Neural progenitor cell (in vitro differentiated cells): ENCODE data around the gene FMN1. TPM values are rescaled to one million over a fixed set of nuclear protein-coding genes. Genes with fewer than 3 reads are reported as not detected.

Experiments used
- DNase-seq: peaks from one replicate; pipeline ENCODE4 v3.0.0-alpha.2; 2016; ENCODE audit warnings: low spot score
- H2AFZ ChIP-seq: fragments of 200-600 bp; sonication (generic); replicated peaks from 2 replicates; pipeline ENCODE4 v1.6.1; 2016; ENCODE audit warnings: antibody characterized with exemption
- H3F3A ChIP-seq: fragments of 200-600 bp; sonication (generic); 2 replicates; pipeline ENCODE4 v1.6.1; 2016; ENCODE audit warnings: antibody characterized with exemption, low read depth
- H3K27ac ChIP-seq: fragments of 200-600 bp; sonication (generic); 2 replicates; pipeline ENCODE4 v1.5.1; 2016; ENCODE audit warnings: mild to moderate bottlenecking
- H3K27me3 ChIP-seq: fragments of 200-600 bp; sonication (generic); 2 replicates; pipeline ENCODE4 v1.6.1; 2016; ENCODE audit warnings: mild to moderate bottlenecking, moderate library complexity
- H3K36me3 ChIP-seq: fragments of 200-600 bp; sonication (generic); 2 replicates; pipeline ENCODE4 v1.5.1; 2016
- H3K4me1 ChIP-seq: fragments of 200-600 bp; sonication (generic); 2 replicates; pipeline ENCODE4 v1.6.1; 2016; ENCODE audit warnings: mixed run types
- H3K4me2 ChIP-seq: fragments of 200-600 bp; sonication (generic); 2 replicates; pipeline ENCODE4 v1.6.1; 2016
- H3K4me3 ChIP-seq: fragments of 200-600 bp; sonication (generic); 2 replicates; pipeline ENCODE4 v1.5.1; 2016
- H3K79me2 ChIP-seq: fragments of 200-600 bp; sonication (generic); 2 replicates; pipeline ENCODE4 v1.6.1; 2016; ENCODE audit warnings: low read depth
- H3K9ac ChIP-seq: fragments of 200-600 bp; sonication (generic); 2 replicates; pipeline ENCODE4 v1.6.1; 2016
- H3K9me3 ChIP-seq: fragments of 200-600 bp; sonication (generic); 2 replicates; pipeline ENCODE4 v1.5.1; 2016; ENCODE audit warnings: low read depth
- H4K20me1 ChIP-seq: fragments of 200-600 bp; sonication (generic); 2 replicates; pipeline ENCODE4 v1.6.1; 2016; ENCODE audit warnings: low read depth
- H3K27ac Mint-ChIP-seq: 3 replicates; pipeline ENCODE4 v1.8.0; 2021; ENCODE audit warnings: mixed read lengths
- H3K27me3 Mint-ChIP-seq: 2 replicates; pipeline ENCODE4 v1.8.0; 2022; ENCODE audit warnings: low read depth, mild to moderate bottlenecking, inconsistent platforms, moderate library complexity, mixed read lengths; ENCODE audit not compliant: insufficient read depth
- H3K36me3 Mint-ChIP-seq: 3 replicates; pipeline ENCODE4 v1.8.0; 2021; ENCODE audit warnings: mixed read lengths
- H3K4me1 Mint-ChIP-seq: 3 replicates; pipeline ENCODE4 v1.8.0; 2021; ENCODE audit warnings: mixed read lengths
- H3K4me3 Mint-ChIP-seq: 3 replicates; pipeline ENCODE4 v1.8.0; 2021; ENCODE audit warnings: mild to moderate bottlenecking, moderate library complexity, mixed read lengths
- H3K9me3 Mint-ChIP-seq: 3 replicates; pipeline ENCODE4 v1.8.0; 2020; ENCODE audit warnings: mixed read lengths
- EZH2 ChIP-seq: fragments of 200-600 bp; sonication (generic); IDR thresholded peaks from 2 replicates; pipeline ENCODE4 v1.6.1; 2017; ENCODE audit warnings: antibody characterized with exemption, mild to moderate bottlenecking, moderate library complexity
- EZH2phosphoT487 ChIP-seq: fragments of 200-600 bp; sonication (generic); IDR thresholded peaks from 2 replicates; pipeline ENCODE4 v1.6.1; 2017; ENCODE audit warnings: antibody characterized with exemption
- total RNA-seq: library from RNA; depleted of rRNA; stranded (reverse); fragments of >200 nt; gene quantifications from 2 replicates; pipeline ENCODE4 v1.2.3, GENCODE V29; 2015; ENCODE audit warnings: low replicate concordance
- TF ChIP-seq, protein P1 (sequence below): fragments of 200-600 bp; sonication (generic); IDR thresholded peaks from 2 replicates; pipeline ENCODE4 v1.5.1; 2017; ENCODE audit warnings: antibody characterized with exemption, mild to moderate bottlenecking

The FMN1 gene
- total RNA-seq, 1 donor from 2014 or later = 5.7 TPM

- Mint-ChIP-seq H3K4me1 (peaks cover 7% of the 10 kb centered on the region), H3K9me3 (no peaks in the 10 kb centered on the region), H3K36me3 (peaks cover 2% of the 10 kb centered on the region), H3K27ac (no peak overlapping the region), H3K27me3 (no peaks in the 10 kb centered on the region), H3K4me3 (no peak overlapping the region)
- Histone ChIP-seq H3K9me3 (no peaks in the 10 kb centered on the region), H3K4me2 (no peak overlapping the region), H3K27me3 (no peaks in the 10 kb centered on the region), H3K4me1 (peaks cover 4% of the 10 kb centered on the region), H3K36me3 (no peaks in the 10 kb centered on the region), H3K4me3 (no peak overlapping the region), H4K20me1 (no peaks in the 10 kb centered on the region), H3K27ac (no peak overlapping the region), H2AFZ (no peak overlapping the region), H3K9ac (no peak overlapping the region), H3F3A (peaks cover 4% of the 10 kb centered on the region), H3K79me2 (no peaks in the 10 kb centered on the region)
- no peak for DNase-seq
- TF ChIP-seq, protein P1, sequence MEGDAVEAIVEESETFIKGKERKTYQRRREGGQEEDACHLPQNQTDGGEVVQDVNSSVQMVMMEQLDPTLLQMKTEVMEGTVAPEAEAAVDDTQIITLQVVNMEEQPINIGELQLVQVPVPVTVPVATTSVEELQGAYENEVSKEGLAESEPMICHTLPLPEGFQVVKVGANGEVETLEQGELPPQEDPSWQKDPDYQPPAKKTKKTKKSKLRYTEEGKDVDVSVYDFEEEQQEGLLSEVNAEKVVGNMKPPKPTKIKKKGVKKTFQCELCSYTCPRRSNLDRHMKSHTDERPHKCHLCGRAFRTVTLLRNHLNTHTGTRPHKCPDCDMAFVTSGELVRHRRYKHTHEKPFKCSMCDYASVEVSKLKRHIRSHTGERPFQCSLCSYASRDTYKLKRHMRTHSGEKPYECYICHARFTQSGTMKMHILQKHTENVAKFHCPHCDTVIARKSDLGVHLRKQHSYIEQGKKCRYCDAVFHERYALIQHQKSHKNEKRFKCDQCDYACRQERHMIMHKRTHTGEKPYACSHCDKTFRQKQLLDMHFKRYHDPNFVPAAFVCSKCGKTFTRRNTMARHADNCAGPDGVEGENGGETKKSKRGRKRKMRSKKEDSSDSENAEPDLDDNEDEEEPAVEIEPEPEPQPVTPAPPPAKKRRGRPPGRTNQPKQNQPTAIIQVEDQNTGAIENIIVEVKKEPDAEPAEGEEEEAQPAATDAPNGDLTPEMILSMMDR = no peak
- no peak for TF ChIP-seq EZH2
- no peak for TF ChIP-seq EZH2phosphoT487
Observed at GRCh38 chr15:32840507-32841245, 353.8 kb downstream of the FMN1 start.

DNA sequence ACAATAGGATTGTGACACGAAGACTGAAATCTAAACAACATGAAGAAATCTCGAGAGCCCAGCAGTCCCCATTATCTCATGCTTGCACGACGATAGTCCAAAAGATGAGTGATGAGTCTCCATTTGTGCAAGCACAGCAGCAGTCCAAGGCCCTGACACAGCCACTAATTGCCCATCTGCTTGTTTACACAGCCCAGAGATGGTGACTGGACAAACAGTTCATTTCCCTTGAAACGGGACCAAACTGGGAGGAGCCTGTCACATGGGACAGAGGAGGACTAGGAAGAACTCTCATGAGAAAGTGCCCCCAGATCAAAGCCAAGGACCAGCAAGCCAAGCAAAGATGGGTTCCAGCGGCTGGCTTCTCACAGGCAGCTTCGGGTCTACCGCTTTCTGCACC is 355.7 kb downstream of the FMN1 start:
- no peak for DNase-seq
- Histone ChIP-seq H3K9me3 (no peaks in the 10 kb centered on the region), H3K27me3 (no peaks in the 10 kb centered on the region), H3K4me3 (no peak overlapping the region), H2AFZ (no peak overlapping the region), H3K9ac (no peak overlapping the region), H3F3A (no peaks in the 10 kb centered on the region), H3K27ac (no peak overlapping the region), H3K79me2 (no peaks in the 10 kb centered on the region), H3K4me1 (peaks cover 14% of the 10 kb centered on the region), H4K20me1 (no peaks in the 10 kb centered on the region), H3K36me3 (no peaks in the 10 kb centered on the region), H3K4me2 (no peak overlapping the region)
- Mint-ChIP-seq H3K36me3 (peaks cover 2% of the 10 kb centered on the region), H3K27me3 (no peaks in the 10 kb centered on the region), H3K9me3 (no peaks in the 10 kb centered on the region), H3K27ac (no peak overlapping the region), H3K4me1 (peaks cover 7% of the 10 kb centered on the region), H3K4me3 (no peak overlapping the region)
- TF ChIP-seq EZH2 = no peak
- TF ChIP-seq EZH2phosphoT487 = no peak
- TF ChIP-seq, protein P1 = no peak

DNA sequence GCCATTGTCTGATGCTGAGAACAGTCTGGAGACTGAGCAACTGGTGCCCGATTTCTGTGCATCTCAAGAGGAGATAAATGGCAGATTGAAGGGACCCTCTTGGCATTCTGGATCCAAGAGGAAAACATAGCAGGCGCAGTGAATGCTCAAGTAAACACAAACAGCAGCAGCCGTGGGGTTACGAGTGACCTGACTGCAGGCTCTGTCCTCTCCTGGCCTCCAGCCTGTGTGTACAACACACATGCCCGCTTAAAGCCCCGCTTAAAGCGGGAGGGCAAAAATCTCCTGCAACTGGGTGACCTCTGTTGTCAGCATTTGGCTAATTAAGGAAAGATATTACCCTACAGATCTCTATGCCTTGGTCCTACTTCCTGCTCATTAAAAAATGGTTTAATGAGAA is 356.2 kb downstream of the FMN1 start:
- TF ChIP-seq, protein P1 = no peak
- no peak for TF ChIP-seq EZH2
- TF ChIP-seq EZH2phosphoT487 = no peak
- H3K4me1 Mint-ChIP-seq = peaks cover 7% of the 10 kb centered on the region
- no peak overlapping the region for H2AFZ ChIP-seq
- H3K4me2 ChIP-seq = no peak overlapping the region
- H3K27me3 ChIP-seq = no peaks in the 10 kb centered on the region
- peaks cover 2% of the 10 kb centered on the region for H3K36me3 Mint-ChIP-seq
- H3K4me1 ChIP-seq = peaks cover 12% of the 10 kb centered on the region
- no peak overlapping the region for H3K4me3 ChIP-seq
- no peak overlapping the region for H3K27ac Mint-ChIP-seq
- no peaks in the 10 kb centered on the region for H3K27me3 Mint-ChIP-seq
- H4K20me1 ChIP-seq = no peaks in the 10 kb centered on the region
- H3K27ac ChIP-seq = no peak overlapping the region
- H3F3A ChIP-seq = no peaks in the 10 kb centered on the region
- no peaks in the 10 kb centered on the region for H3K79me2 ChIP-seq
- no peak overlapping the region for H3K9ac ChIP-seq
- no peaks in the 10 kb centered on the region for H3K36me3 ChIP-seq
- H3K4me3 Mint-ChIP-seq = no peak overlapping the region
- H3K9me3 Mint-ChIP-seq = no peaks in the 10 kb centered on the region
- no peaks in the 10 kb centered on the region for H3K9me3 ChIP-seq
- DNase-seq = no peak
